ENCODE measurements around the gene RABGAP1L.
"Not testable (repeated sequence)": the region's sequence is repeated elsewhere in the genome, so short reads cannot be mapped to it uniquely, and the experiment has no call there.

Gene RABGAP1L

DNA sequence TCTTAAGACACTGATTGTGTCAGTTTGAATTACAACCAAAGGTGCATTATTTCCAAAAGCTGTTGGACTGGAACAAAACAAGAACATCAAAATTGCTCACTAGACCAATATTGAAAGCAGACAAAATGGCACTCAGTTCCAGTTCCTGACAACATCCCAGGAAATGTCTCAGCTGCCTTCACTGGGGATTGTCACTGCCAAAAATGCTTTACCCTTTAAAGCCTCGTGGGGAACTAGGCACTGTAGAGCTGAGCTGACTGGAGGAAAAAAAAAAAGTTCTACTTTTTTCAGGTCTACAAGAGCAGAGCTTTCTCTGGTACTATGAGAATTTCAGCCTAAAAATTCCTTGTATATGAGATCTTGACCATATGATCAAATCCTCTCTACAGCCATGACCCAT lies 310.4 kb downstream of the RABGAP1L start:
- DNase-seq: no peak

- DNase-seq: no peak
These were observed 320.0 kb downstream of the RABGAP1L start for GRCh38 chr1:174479281-174479680.

DNA sequence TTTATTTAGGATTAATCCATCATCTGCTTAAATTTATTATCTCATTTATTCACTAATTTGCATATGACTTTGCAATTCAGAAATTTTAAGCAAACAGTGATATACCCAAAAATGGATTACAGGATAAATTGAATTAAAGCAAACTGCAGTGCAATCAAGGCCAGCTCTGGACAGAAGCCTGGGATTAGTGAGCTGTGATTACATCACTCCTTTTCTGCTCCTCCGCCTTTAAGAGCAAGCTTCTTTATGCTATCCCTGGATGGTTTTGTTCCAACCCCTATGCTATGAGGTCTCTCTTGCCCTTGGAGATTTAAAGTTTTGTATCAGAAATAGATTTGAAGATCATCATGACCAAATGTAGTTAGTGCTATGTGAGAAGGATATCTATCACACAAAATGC lies 321.0 kb downstream of the RABGAP1L start:
- DNase-seq: no peak

- peak; percentile 75 for DNase-seq
These were observed 332.3 kb downstream of the RABGAP1L start for GRCh38 chr1:174491606-174492005.

- DNase-seq: no peak
These were observed 338.2 kb downstream of the RABGAP1L start for GRCh38 chr1:174497478-174497877.

- not testable (repeated sequence) for DNase-seq
These were observed 357.4 kb downstream of the RABGAP1L start for GRCh38 chr1:174516755-174517154.

GRCh38 chr1:174519844-174520243 lies 360.5 kb downstream of the RABGAP1L start:
- DNase-seq: peak; percentile 88

- DNase-seq: no peak
These were observed 372.4 kb downstream of the RABGAP1L start for GRCh38 chr1:174531751-174532150.

GRCh38 chr1:174534789-174535188 lies 375.5 kb downstream of the RABGAP1L start:
- no peak for DNase-seq

GRCh38 chr1:174535207-174535606 lies 375.9 kb downstream of the RABGAP1L start:
- DNase-seq: no peak

DNA sequence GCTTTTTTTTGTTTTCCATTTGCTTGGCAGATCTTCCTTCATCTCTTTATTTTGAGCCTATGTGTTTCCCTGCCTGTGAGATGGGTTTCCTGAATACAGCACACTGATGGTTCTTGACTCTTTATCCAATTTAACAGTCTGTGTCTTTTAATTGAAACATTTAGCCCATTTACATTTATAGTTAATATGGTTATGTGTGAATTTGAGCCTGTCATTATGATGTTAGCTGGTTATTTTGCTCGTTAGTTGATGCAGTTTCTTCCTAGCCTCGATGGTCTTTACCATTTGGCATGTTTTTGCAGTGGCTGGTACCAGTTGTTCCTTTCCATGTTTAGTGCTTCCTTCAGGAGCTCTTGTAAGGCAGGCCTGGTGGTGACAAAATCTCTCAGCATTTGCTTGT lies 384.1 kb downstream of the RABGAP1L start:
- not testable (repeated sequence) for DNase-seq

- DNase-seq: no peak
These were observed 391.0 kb downstream of the RABGAP1L start for GRCh38 chr1:174550296-174550695.

DNA sequence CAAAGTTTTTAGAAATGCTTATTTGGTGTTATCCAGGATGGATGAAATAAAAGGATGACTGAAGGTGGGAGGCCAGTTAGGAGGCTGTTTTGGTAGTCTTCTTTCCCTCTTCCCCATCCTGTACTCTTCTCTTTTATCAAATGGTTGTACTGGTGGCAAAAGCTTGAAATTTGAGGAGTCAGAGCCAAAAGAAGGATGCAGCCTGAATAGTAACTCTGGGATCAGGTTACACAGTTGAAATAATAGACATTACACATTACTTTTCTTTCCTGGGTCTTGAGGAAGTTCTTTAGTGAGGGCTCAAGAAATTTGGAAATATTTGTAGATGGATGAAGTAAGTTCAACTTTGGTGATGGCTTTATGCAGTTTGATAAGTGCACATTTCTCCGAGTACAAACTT lies 397.1 kb downstream of the RABGAP1L start:
- no peak for DNase-seq

- no peak for DNase-seq
These were observed 409.2 kb downstream of the RABGAP1L start for GRCh38 chr1:174568551-174568950.

- DNase-seq: no peak
These were observed 409.9 kb downstream of the RABGAP1L start for GRCh38 chr1:174569240-174569639.

DNA sequence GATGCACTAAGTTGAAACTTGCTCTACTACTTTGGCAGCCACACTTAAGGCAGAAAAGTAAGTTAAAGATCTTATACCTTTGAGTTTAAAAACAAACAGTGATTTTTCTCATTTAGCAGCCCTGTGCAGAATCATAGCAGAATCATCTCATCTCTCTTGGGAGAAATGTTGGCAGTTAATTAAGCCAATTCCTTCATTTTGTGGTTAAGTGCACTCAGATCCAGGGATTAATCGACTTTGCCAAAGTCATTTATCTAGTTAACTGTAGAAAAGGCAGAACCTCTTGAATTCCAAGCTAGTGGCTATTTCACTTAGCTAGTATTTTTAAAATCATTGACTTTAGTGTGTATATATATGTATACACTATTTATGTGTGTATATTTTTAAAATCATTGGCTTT lies 413.5 kb downstream of the RABGAP1L start:
- DNase-seq: no peak

- DNase-seq: not testable (repeated sequence)
These were observed 416.8 kb downstream of the RABGAP1L start for GRCh38 chr1:174576120-174576519.

GRCh38 chr1:174577681-174578080 lies 418.4 kb downstream of the RABGAP1L start:
- DNase-seq: no peak

- no peak for DNase-seq
These were observed 421.5 kb downstream of the RABGAP1L start for GRCh38 chr1:174580801-174581200.

- no peak for DNase-seq
These were observed 424.0 kb downstream of the RABGAP1L start for GRCh38 chr1:174583316-174583715.

- DNase-seq: no peak
These were observed 424.8 kb downstream of the RABGAP1L start for GRCh38 chr1:174584071-174584470.

DNA sequence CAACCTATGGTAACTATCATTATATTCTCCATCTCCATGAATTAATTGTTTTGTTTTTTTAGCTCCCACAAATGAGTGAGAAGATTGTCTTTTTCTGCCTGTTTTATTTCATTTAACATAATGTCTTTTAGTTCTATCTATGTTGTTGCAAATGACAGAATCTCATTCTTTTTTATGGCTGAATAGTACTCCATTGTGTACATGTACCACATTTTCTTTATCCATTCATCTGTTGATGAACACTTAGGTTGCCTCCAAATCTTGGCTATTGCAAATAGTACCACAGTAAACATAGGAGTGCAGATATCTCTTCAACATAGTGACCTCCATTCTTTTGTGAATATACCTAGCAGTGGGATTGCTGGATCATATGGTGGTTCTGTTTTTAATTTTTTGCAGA lies 429.3 kb downstream of the RABGAP1L start:
- DNase-seq: not testable (repeated sequence)

- no peak for DNase-seq
These were observed 445.9 kb downstream of the RABGAP1L start for GRCh38 chr1:174605198-174605597.

- no peak for DNase-seq
These were observed 447.2 kb downstream of the RABGAP1L start for GRCh38 chr1:174606471-174606870.

- not testable (repeated sequence) for DNase-seq
These were observed 458.6 kb downstream of the RABGAP1L start for GRCh38 chr1:174617905-174618304.
